ENCODE measurements around the gene HACD2.

Gene HACD2

DNA sequence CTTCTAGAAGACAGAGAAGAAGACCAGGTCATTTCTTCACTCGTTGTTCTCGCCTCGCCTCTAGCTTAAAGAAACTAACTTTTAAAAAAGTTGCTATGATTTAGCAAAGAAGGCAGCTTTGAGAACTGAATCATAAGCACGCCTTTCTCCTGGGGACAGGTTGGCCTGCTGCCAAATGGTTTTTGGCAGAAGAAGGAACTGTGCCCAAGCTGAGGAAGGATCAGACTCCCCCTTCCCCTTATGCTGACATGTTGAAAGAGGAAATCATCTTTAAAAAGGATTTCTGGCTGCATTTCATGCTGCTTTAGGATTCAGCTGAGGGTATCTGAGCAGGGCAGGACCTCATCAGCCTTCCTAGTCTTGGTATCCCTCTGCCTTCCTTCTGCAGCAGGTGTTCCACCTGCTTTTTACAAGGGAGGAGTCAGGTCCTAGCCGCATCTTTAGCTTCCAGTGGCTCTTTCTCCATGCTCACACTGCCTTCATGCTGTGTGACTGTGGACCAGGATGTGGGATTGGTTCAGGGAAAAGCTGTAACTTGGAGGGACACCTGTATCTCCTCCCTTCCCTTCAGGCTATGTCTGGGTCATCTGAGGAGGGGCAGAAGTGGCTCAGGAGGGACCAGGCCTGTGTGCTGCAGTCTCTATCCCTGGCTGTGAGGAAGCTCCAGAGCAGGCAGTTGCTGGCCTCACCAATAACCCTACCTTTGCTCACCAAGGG, 34.1 kb upstream of the HACD2 start:
- Histone ChIP-seq H3K4me2 (ENCODE audit: low read depth, low read length, poor library complexity, severe bottlenecking) (no peak overlapping the region), H3K9ac (ENCODE audit: low read depth, low read length, poor library complexity, severe bottlenecking) (no peak overlapping the region), H4K20me1 (ENCODE audit: insufficient read depth, low read length, poor library complexity, severe bottlenecking) (no peaks in the 10 kb centered on the region), H3K9me3 (ENCODE audit: insufficient read depth, low read depth, low read length) (no peaks in the 10 kb centered on the region), H3K9me2 (replicated peaks; ENCODE audit: low read depth, low read length) (no peaks in the 10 kb centered on the region), H3K79me2 (ENCODE audit: insufficient read depth, low read length) (no peaks in the 10 kb centered on the region), H3K36me3 (ENCODE audit: insufficient read depth, low read length) (no peaks in the 10 kb centered on the region), H3K27me3 (ENCODE audit: insufficient read depth, low read length, poor library complexity, severe bottlenecking) (no peaks in the 10 kb centered on the region), H3F3A (ENCODE audit: low read depth) (no peaks in the 10 kb centered on the region), H3K4me3 (ENCODE audit: low read length, poor library complexity, severe bottlenecking) (no peak overlapping the region), H2AFZ (ENCODE audit: low read length) (no peak overlapping the region), H3K4me1 (ENCODE audit: insufficient read depth, low read length, poor library complexity, severe bottlenecking) (peaks cover 4% of the 10 kb centered on the region)
- no peak for TF ChIP-seq EZH2phosphoT487 (IDR thresholded peaks at IDR 0.05; ENCODE audit: borderline replicate concordance)
- TF ChIP-seq, protein P1, sequence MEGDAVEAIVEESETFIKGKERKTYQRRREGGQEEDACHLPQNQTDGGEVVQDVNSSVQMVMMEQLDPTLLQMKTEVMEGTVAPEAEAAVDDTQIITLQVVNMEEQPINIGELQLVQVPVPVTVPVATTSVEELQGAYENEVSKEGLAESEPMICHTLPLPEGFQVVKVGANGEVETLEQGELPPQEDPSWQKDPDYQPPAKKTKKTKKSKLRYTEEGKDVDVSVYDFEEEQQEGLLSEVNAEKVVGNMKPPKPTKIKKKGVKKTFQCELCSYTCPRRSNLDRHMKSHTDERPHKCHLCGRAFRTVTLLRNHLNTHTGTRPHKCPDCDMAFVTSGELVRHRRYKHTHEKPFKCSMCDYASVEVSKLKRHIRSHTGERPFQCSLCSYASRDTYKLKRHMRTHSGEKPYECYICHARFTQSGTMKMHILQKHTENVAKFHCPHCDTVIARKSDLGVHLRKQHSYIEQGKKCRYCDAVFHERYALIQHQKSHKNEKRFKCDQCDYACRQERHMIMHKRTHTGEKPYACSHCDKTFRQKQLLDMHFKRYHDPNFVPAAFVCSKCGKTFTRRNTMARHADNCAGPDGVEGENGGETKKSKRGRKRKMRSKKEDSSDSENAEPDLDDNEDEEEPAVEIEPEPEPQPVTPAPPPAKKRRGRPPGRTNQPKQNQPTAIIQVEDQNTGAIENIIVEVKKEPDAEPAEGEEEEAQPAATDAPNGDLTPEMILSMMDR (conservative IDR thresholded peaks at IDR 0.05; ENCODE audit: low read length), result no peak

DNA sequence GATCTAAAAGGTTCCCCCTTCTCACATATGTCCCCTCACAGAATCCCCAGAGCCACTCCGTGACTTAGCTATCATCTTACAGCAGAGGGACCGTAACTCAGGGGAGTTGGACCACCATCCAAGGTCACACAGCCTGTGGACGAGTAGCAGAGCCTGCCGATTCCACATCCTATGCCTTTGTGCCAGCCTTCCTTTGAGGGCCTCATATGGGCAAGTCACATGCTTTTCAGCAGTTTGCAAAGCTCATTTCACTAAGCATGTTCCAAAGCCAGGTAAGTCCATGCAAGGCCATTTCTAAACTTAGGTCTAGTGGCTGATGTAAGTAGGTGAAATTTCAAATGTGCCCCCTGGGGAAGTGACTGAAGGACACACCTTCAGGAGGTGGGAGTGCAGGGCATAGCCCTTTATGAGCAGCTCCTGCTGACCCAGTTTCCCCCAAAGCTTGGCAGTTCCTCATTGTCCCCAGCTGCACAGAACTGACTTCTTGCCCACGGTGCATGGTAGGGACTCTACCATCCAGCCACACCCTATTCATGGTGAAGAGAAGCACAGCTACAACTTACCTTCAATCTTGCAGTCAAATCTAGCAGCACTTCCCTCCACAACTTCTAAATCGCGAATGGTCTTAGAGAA, 33.3 kb upstream of the HACD2 start:
- Histone ChIP-seq H3K9me3 (ENCODE audit: insufficient read depth, low read depth, low read length) (no peaks in the 10 kb centered on the region), H3F3A (ENCODE audit: low read depth) (no peaks in the 10 kb centered on the region), H3K79me2 (ENCODE audit: insufficient read depth, low read length) (no peaks in the 10 kb centered on the region), H4K20me1 (ENCODE audit: insufficient read depth, low read length, poor library complexity, severe bottlenecking) (no peaks in the 10 kb centered on the region), H3K4me1 (ENCODE audit: insufficient read depth, low read length, poor library complexity, severe bottlenecking) (peaks cover 4% of the 10 kb centered on the region), H3K27me3 (ENCODE audit: insufficient read depth, low read length, poor library complexity, severe bottlenecking) (no peaks in the 10 kb centered on the region), H3K9ac (ENCODE audit: low read depth, low read length, poor library complexity, severe bottlenecking) (no peak overlapping the region), H2AFZ (ENCODE audit: low read length) (no peak overlapping the region), H3K36me3 (ENCODE audit: insufficient read depth, low read length) (no peaks in the 10 kb centered on the region), H3K4me2 (ENCODE audit: low read depth, low read length, poor library complexity, severe bottlenecking) (no peak overlapping the region), H3K4me3 (ENCODE audit: low read length, poor library complexity, severe bottlenecking) (no peak overlapping the region), H3K9me2 (replicated peaks; ENCODE audit: low read depth, low read length) (no peaks in the 10 kb centered on the region)
- no peak for TF ChIP-seq EZH2phosphoT487 (IDR thresholded peaks at IDR 0.05; ENCODE audit: borderline replicate concordance)
- TF ChIP-seq, protein P1 (conservative IDR thresholded peaks at IDR 0.05; ENCODE audit: low read length), result no peak

DNA sequence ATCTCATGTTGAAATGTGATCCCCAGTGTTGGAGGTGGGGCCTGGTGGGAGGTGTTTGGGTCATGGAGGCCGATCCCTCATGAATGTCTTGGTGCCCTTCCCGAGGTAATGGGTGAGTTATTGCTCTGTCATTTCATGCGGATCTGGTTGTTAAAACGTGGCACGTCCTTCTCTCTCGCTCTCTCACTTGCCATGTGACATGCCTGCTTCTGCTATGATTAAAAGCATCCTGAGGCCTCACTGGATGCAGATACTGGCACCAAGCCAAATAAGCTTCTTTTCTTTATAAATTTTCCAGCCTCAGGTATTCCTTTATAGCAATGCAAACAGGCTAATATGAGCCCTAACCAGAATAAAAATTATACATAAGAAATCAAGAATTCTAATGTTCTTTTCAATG, 31.7 kb upstream of the HACD2 start:
- Histone ChIP-seq H3F3A (ENCODE audit: low read depth) (no peaks in the 10 kb centered on the region), H3K79me2 (ENCODE audit: insufficient read depth, low read length) (no peaks in the 10 kb centered on the region), H3K27me3 (ENCODE audit: insufficient read depth, low read length, poor library complexity, severe bottlenecking) (no peaks in the 10 kb centered on the region), H2AFZ (ENCODE audit: low read length) (no peak overlapping the region), H3K4me1 (ENCODE audit: insufficient read depth, low read length, poor library complexity, severe bottlenecking) (peaks cover 4% of the 10 kb centered on the region), H3K9me3 (ENCODE audit: insufficient read depth, low read depth, low read length) (no peaks in the 10 kb centered on the region), H3K9ac (ENCODE audit: low read depth, low read length, poor library complexity, severe bottlenecking) (no peak overlapping the region), H3K9me2 (replicated peaks; ENCODE audit: low read depth, low read length) (no peaks in the 10 kb centered on the region), H4K20me1 (ENCODE audit: insufficient read depth, low read length, poor library complexity, severe bottlenecking) (no peaks in the 10 kb centered on the region), H3K36me3 (ENCODE audit: insufficient read depth, low read length) (no peaks in the 10 kb centered on the region), H3K4me3 (ENCODE audit: low read length, poor library complexity, severe bottlenecking) (no peak overlapping the region), H3K4me2 (ENCODE audit: low read depth, low read length, poor library complexity, severe bottlenecking) (no peak overlapping the region)
- TF ChIP-seq EZH2phosphoT487 (IDR thresholded peaks at IDR 0.05; ENCODE audit: borderline replicate concordance), result no peak
- TF ChIP-seq, protein P1 (conservative IDR thresholded peaks at IDR 0.05; ENCODE audit: low read length), result no peak
